HepG2 (cell line): ENCODE results near the gene TAL2. TPM values are rescaled to one million over a fixed set of nuclear protein-coding genes. Genes with fewer than 3 reads are reported as not detected.

ENCODE experiments used
- EHMT2 ChIP-seq: fragments of 200-600 bp; sonication (generic); IDR thresholded peaks from 2 replicates; pipeline ENCODE4 v1.7.0; 2017; ENCODE audit warnings: antibody characterized with exemption, low read depth, low read length, borderline replicate concordance
- HOXA9 ChIP-seq: sonication (generic); formaldehyde crosslinking; IDR thresholded peaks from 2 replicates; pipeline ENCODE4 v1.8.1; 2022; ENCODE audit warnings: missing genetic modification reagents, mild to moderate bottlenecking, moderate library complexity, borderline replicate concordance
- MBD4 ChIP-seq: IDR thresholded peaks from 2 replicates; pipeline ENCODE4 v1.6.1; 2012; ENCODE audit warnings: low read length, inconsistent platforms, borderline replicate concordance
- SOX6 ChIP-seq, 2 experiments: fragments of 450-650 bp in 1 of 2; sonication (generic) in 1 of 2; formaldehyde crosslinking in 1 of 2; IDR thresholded peaks; 2 replicates each; pipeline versions ENCODE4 v1.4.0 to v1.6.1; 2017 to 2020; ENCODE audit warnings: antibody characterized with exemption in 1 of 2, mild to moderate bottlenecking in 1 of 2, missing genetic modification reagents in 1 of 2
- ZMYM4 ChIP-seq: sonication (generic); formaldehyde crosslinking; IDR thresholded peaks from 2 replicates; pipeline ENCODE4 v1.8.1; 2023; ENCODE audit warnings: mild to moderate bottlenecking, missing genetic modification reagents
- ZNF251 ChIP-seq: sonication (generic); formaldehyde crosslinking; IDR thresholded peaks from 2 replicates; pipeline ENCODE4 v1.9.0; 2021; ENCODE audit warnings: mild to moderate bottlenecking, missing genetic modification reagents
- ZNF335 ChIP-seq: sonication (generic); formaldehyde crosslinking; IDR thresholded peaks from 2 replicates; pipeline ENCODE4 v1.4.0; 2020; ENCODE audit warnings: missing genetic modification reagents
- ZNF337 ChIP-seq: sonication (generic); formaldehyde crosslinking; IDR thresholded peaks from 2 replicates; pipeline ENCODE4 v1.5.1; 2020; ENCODE audit warnings: missing genetic modification reagents, low read depth, mild to moderate bottlenecking, borderline replicate concordance
- ZNF501 ChIP-seq: sonication (generic); formaldehyde crosslinking; IDR thresholded peaks from 2 replicates; pipeline ENCODE4 v1.5.1; 2020; ENCODE audit warnings: mild to moderate bottlenecking, moderate library complexity, missing genetic modification reagents
- ZNF644 ChIP-seq: IDR thresholded peaks from 2 replicates; pipeline ENCODE4 v1.6.1; 2016; ENCODE audit warnings: low read depth
- polyA plus RNA-seq, 8 experiments: library from polyadenylated mRNA; depleted of rRNA in 3 of 8; stranded (reverse) in 7 of 8; unstranded in 1 of 8; fragments of >200 nt; fragmentation: Illumina TruSeq in 4 of 8; extraction: Trizol in 4 of 8; gene quantifications; 2 replicates each; pipeline versions ENCODE4 v1.2.1 to v1.2.3, GENCODE V29; 2011 to 2016; ENCODE audit warnings: low read depth in 4 of 8, missing spikeins in 1 of 8, mixed read lengths in 1 of 8; ENCODE audit not compliant: insufficient read depth in 1 of 8
- total RNA-seq, 5 experiments: library from RNA; depleted of rRNA; stranded (reverse); fragments of >200 nt; fragmentation: Illumina TruSeq; extraction: Trizol; gene quantifications; 2 replicates each; pipeline ENCODE4 v1.2.3, GENCODE V29; 2016; ENCODE audit warnings: low read depth in 1 of 5
- TF ChIP-seq, protein P1 (sequence below): sonication (generic); formaldehyde crosslinking; IDR thresholded peaks from 2 replicates; pipeline ENCODE4 v1.5.1; 2020; ENCODE audit warnings: mild to moderate bottlenecking, missing genetic modification reagents, moderate library complexity
- TF ChIP-seq, protein P2 (sequence below): IDR thresholded peaks from 2 replicates; pipeline ENCODE4 v1.6.1; 2018; ENCODE audit warnings: missing genetic modification reagents, mild to moderate bottlenecking, missing compliant biosample characterization
- TF ChIP-seq, protein P3 (sequence below): IDR thresholded peaks from 2 replicates; pipeline ENCODE4 v1.6.1; 2016; ENCODE audit warnings: missing compliant biosample characterization, missing genetic modification reagents, borderline replicate concordance
- TF ChIP-seq, protein P4 (sequence below): fragments of 450-650 bp; IDR thresholded peaks from 2 replicates; pipeline ENCODE4 v1.6.1; 2017; ENCODE audit warnings: mild to moderate bottlenecking
- TF ChIP-seq, protein P5 (sequence below): sonication (generic); formaldehyde crosslinking; IDR thresholded peaks from 2 replicates; pipeline ENCODE4 v1.8.1; 2023; ENCODE audit warnings: missing genetic modification reagents, inconsistent platforms, borderline replicate concordance

The TAL2 gene
- total and polyA plus RNA-seq, 2 of the 13 experiments (the other 11 are each of a cell fraction or from before 2014, with no cell fraction given): 0.22 TPM; not detected in 1

DNA sequence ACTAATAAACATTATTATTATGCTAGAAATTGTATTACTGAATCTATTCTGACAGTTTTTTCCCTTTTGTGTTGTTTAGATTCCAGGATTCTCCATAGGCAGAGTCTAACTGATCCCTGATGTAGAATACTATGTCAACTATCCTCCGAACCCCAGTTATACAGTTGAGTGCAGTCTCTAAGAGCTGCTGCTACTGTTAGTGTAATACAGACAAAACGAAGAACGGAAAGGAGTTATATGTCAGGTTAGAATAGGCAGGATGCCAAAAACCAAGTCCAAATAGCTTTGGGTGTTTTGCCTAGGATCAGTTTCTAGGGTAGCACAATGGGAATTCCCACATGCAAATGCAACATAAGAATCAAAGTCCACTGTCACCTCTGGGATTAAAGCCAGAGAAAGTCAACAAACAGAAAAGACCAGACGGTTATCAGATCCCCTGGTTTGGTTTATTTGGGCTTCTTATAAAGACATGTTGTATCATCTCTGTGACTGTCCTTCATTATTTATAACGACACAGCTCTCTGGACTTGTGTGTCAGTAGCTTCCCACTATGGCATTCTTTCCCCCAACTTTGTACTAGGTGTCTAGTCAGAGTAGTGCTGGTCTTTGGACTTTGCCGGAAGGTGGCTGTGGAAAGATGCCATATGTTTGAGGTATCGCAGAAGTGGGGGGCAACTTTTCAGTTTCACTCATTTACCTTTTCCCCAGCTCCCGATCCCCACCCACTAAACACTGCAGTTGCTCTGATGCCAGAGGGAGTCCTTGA lies 17.2 kb downstream of the TAL2 start (continued):
- TF ChIP-seq, protein P1, sequence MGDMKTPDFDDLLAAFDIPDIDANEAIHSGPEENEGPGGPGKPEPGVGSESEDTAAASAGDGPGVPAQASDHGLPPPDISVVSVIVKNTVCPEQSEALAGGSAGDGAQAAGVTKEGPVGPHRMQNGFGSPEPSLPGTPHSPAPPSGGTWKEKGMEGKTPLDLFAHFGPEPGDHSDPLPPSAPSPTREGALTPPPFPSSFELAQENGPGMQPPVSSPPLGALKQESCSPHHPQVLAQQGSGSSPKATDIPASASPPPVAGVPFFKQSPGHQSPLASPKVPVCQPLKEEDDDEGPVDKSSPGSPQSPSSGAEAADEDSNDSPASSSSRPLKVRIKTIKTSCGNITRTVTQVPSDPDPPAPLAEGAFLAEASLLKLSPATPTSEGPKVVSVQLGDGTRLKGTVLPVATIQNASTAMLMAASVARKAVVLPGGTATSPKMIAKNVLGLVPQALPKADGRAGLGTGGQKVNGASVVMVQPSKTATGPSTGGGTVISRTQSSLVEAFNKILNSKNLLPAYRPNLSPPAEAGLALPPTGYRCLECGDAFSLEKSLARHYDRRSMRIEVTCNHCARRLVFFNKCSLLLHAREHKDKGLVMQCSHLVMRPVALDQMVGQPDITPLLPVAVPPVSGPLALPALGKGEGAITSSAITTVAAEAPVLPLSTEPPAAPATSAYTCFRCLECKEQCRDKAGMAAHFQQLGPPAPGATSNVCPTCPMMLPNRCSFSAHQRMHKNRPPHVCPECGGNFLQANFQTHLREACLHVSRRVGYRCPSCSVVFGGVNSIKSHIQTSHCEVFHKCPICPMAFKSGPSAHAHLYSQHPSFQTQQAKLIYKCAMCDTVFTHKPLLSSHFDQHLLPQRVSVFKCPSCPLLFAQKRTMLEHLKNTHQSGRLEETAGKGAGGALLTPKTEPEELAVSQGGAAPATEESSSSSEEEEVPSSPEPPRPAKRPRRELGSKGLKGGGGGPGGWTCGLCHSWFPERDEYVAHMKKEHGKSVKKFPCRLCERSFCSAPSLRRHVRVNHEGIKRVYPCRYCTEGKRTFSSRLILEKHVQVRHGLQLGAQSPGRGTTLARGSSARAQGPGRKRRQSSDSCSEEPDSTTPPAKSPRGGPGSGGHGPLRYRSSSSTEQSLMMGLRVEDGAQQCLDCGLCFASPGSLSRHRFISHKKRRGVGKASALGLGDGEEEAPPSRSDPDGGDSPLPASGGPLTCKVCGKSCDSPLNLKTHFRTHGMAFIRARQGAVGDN (CRISPR knock-in tag): no peak
- TF ChIP-seq EHMT2 (peak; percentile 47; the same call in 1 of the 2 replicates), HOXA9 (no peak), ZNF251 (CRISPR knock-in tag) (no peak), ZNF644 (peak; percentile 12; the same call in 1 of the 2 replicates), ZNF501 (CRISPR knock-in tag) (no peak), ZNF335 (no peak), SOX6 (IDR thresholded peaks at IDR 0.05) (no peak), SOX6 (CRISPR knock-in tag; IDR thresholded peaks at IDR 0.05) (peak; percentile 78), ZMYM4 (no peak; the same call in 1 of the 2 replicates), ZNF337 (CRISPR knock-in tag) (no peak), MBD4 (no peak)
- TF ChIP-seq, protein P2, sequence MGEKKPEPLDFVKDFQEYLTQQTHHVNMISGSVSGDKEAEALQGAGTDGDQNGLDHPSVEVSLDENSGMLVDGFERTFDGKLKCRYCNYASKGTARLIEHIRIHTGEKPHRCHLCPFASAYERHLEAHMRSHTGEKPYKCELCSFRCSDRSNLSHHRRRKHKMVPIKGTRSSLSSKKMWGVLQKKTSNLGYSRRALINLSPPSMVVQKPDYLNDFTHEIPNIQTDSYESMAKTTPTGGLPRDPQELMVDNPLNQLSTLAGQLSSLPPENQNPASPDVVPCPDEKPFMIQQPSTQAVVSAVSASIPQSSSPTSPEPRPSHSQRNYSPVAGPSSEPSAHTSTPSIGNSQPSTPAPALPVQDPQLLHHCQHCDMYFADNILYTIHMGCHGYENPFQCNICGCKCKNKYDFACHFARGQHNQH (CRISPR knock-in tag): no peak
- TF ChIP-seq, protein P3, sequence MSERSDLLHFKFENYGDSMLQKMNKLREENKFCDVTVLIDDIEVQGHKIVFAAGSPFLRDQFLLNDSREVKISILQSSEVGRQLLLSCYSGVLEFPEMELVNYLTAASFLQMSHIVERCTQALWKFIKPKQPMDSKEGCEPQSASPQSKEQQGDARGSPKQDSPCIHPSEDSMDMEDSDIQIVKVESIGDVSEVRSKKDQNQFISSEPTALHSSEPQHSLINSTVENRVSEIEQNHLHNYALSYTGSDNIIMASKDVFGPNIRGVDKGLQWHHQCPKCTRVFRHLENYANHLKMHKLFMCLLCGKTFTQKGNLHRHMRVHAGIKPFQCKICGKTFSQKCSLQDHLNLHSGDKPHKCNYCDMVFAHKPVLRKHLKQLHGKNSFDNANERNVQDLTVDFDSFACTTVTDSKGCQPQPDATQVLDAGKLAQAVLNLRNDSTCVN (CRISPR knock-in tag): no peak
- TF ChIP-seq, protein P4, sequence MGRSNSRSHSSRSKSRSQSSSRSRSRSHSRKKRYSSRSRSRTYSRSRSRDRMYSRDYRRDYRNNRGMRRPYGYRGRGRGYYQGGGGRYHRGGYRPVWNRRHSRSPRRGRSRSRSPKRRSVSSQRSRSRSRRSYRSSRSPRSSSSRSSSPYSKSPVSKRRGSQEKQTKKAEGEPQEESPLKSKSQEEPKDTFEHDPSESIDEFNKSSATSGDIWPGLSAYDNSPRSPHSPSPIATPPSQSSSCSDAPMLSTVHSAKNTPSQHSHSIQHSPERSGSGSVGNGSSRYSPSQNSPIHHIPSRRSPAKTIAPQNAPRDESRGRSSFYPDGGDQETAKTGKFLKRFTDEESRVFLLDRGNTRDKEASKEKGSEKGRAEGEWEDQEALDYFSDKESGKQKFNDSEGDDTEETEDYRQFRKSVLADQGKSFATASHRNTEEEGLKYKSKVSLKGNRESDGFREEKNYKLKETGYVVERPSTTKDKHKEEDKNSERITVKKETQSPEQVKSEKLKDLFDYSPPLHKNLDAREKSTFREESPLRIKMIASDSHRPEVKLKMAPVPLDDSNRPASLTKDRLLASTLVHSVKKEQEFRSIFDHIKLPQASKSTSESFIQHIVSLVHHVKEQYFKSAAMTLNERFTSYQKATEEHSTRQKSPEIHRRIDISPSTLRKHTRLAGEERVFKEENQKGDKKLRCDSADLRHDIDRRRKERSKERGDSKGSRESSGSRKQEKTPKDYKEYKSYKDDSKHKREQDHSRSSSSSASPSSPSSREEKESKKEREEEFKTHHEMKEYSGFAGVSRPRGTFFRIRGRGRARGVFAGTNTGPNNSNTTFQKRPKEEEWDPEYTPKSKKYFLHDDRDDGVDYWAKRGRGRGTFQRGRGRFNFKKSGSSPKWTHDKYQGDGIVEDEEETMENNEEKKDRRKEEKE: no peak
- TF ChIP-seq, protein P5, sequence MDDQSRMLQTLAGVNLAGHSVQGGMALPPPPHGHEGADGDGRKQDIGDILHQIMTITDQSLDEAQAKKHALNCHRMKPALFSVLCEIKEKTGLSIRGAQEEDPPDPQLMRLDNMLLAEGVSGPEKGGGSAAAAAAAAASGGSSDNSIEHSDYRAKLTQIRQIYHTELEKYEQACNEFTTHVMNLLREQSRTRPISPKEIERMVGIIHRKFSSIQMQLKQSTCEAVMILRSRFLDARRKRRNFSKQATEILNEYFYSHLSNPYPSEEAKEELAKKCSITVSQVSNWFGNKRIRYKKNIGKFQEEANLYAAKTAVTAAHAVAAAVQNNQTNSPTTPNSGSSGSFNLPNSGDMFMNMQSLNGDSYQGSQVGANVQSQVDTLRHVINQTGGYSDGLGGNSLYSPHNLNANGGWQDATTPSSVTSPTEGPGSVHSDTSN (CRISPR knock-in tag): no peak
